Osteoblast (primary cell): Measurements from ENCODE around the gene TRIOBP. TPM values are rescaled to one million over a fixed set of nuclear protein-coding genes. Genes with fewer than 3 reads are reported as not detected.

Source experiments
- DNase-seq: peaks from one replicate; pipeline ENCODE4 v3.0.0; 2011; ENCODE audit warnings: low spot score, mixed read lengths; ENCODE audit not compliant: insufficient read length; ENCODE audit errors: missing footprints
- H2AFZ ChIP-seq: 2 replicates; pipeline ENCODE4 v1.6.0; 2011; ENCODE audit warnings: mild to moderate bottlenecking, low read length
- H3K27ac ChIP-seq: 2 replicates; pipeline ENCODE4 v1.5.1; 2011; ENCODE audit warnings: mild to moderate bottlenecking, low read depth, low read length, moderate library complexity
- H3K27me3 ChIP-seq: 2 replicates; pipeline ENCODE4 v1.6.0; 2012; ENCODE audit warnings: mild to moderate bottlenecking, control low read depth, inconsistent platforms, low read length, moderate library complexity; ENCODE audit not compliant: insufficient read depth
- H3K36me3 ChIP-seq: 2 replicates; pipeline ENCODE4 v1.5.1; 2011; ENCODE audit warnings: mild to moderate bottlenecking, low read length, control low read depth, moderate library complexity; ENCODE audit not compliant: insufficient read depth
- H3K4me1 ChIP-seq: 2 replicates; pipeline ENCODE4 v1.5.1; 2011; ENCODE audit warnings: mild to moderate bottlenecking, low read length, control low read depth, moderate library complexity; ENCODE audit not compliant: insufficient read depth
- H3K4me2 ChIP-seq: 2 replicates; pipeline ENCODE4 v1.6.0; 2011; ENCODE audit warnings: mild to moderate bottlenecking, low read length; ENCODE audit not compliant: insufficient read depth
- H3K4me3 ChIP-seq: fragments of 200-600 bp; sonication (generic); 3 replicates; pipeline ENCODE4 v1.5.1; 2012; ENCODE audit warnings: mild to moderate bottlenecking, low read length, inconsistent platforms; ENCODE audit not compliant: insufficient read depth
- H3K79me2 ChIP-seq: 2 replicates; pipeline ENCODE4 v1.6.0; 2012; ENCODE audit warnings: mild to moderate bottlenecking, low read length, control low read depth, inconsistent platforms; ENCODE audit not compliant: insufficient read depth
- H3K9me3 ChIP-seq: 2 replicates; pipeline ENCODE4 v1.5.1; 2011; ENCODE audit warnings: low read depth, low read length, control low read depth
- H4K20me1 ChIP-seq: 2 replicates; pipeline ENCODE4 v1.6.0; 2012; ENCODE audit warnings: mild to moderate bottlenecking, low read length, control low read depth; ENCODE audit not compliant: insufficient read depth
- CTCF ChIP-seq: IDR thresholded peaks from 2 replicates; pipeline ENCODE4 v1.5.1; 2011; ENCODE audit warnings: mild to moderate bottlenecking, low read depth, low read length, moderate library complexity; ENCODE audit errors: extremely low read depth
- total RNA-seq: library from RNA; depleted of rRNA; stranded (reverse); fragments of >200 nt; gene quantifications from 2 replicates; pipeline ENCODE4 v1.2.3, GENCODE V29; 2012

TRIOBP gene
- total RNA-seq, 1 donor, result 162 TPM

- no peak for DNase-seq
- H3K4me1 ChIP-seq, result no peaks in the 10 kb centered on the region
- TF ChIP-seq CTCF, result no peak
- H3K4me3 ChIP-seq, result no peak overlapping the region
- no peak overlapping the region for H3K4me2 ChIP-seq
- H3K9me3 ChIP-seq, result no peaks in the 10 kb centered on the region
- H3K27ac ChIP-seq, result no peak overlapping the region
- peaks cover 18% of the 10 kb centered on the region for H4K20me1 ChIP-seq
- H3K27me3 ChIP-seq, result no peaks in the 10 kb centered on the region
- peaks cover 86% of the 10 kb centered on the region for H3K36me3 ChIP-seq
- H3K79me2 ChIP-seq, result peaks cover 19% of the 10 kb centered on the region
- H2AFZ ChIP-seq, result no peak overlapping the region
These were observed 66.8 kb downstream of the TRIOBP start for GRCh38 chr22:37763652-37764051.

GRCh38 chr22:37764622-37765021, 67.8 kb downstream of the TRIOBP start:
- Histone ChIP-seq H3K9me3 (no peaks in the 10 kb centered on the region), H3K4me3 (no peak overlapping the region), H2AFZ (no peak overlapping the region), H3K36me3 (peaks cover 86% of the 10 kb centered on the region), H3K79me2 (peaks cover 10% of the 10 kb centered on the region), H3K4me1 (no peaks in the 10 kb centered on the region), H3K4me2 (no peak overlapping the region), H3K27me3 (no peaks in the 10 kb centered on the region), H4K20me1 (peaks cover 18% of the 10 kb centered on the region), H3K27ac (no peak overlapping the region)
- no peak for DNase-seq
- no peak for TF ChIP-seq CTCF

GRCh38 chr22:37765498-37765897, 68.7 kb downstream of the TRIOBP start:
- Histone ChIP-seq H3K9me3 (no peaks in the 10 kb centered on the region), H3K27ac (no peak overlapping the region), H3K79me2 (peaks cover 7% of the 10 kb centered on the region), H3K36me3 (peaks cover 78% of the 10 kb centered on the region), H3K4me3 (no peak overlapping the region), H2AFZ (no peak overlapping the region), H3K27me3 (no peaks in the 10 kb centered on the region), H3K4me1 (no peaks in the 10 kb centered on the region), H3K4me2 (no peak overlapping the region), H4K20me1 (peaks cover 18% of the 10 kb centered on the region)
- no peak for DNase-seq
- no peak for TF ChIP-seq CTCF

- no peak for TF ChIP-seq CTCF
- peaks cover 77% of the 10 kb centered on the region for H3K36me3 ChIP-seq
These were observed 69.2 kb downstream of the TRIOBP start for GRCh38 chr22:37765953-37766576.

More at GRCh38 chr22:37765953-37766576, 69.2 kb downstream of the TRIOBP start:
- no peak overlapping the region for H3K4me3 ChIP-seq
- no peak overlapping the region for H3K4me2 ChIP-seq
- no peaks in the 10 kb centered on the region for H3K4me1 ChIP-seq
- no peak for DNase-seq
- H3K9me3 ChIP-seq, result no peaks in the 10 kb centered on the region
- no peaks in the 10 kb centered on the region for H3K27me3 ChIP-seq
- no peak overlapping the region for H2AFZ ChIP-seq
- H3K27ac ChIP-seq, result no peak overlapping the region
- H4K20me1 ChIP-seq, result peaks cover 15% of the 10 kb centered on the region
- H3K79me2 ChIP-seq, result peaks cover 4% of the 10 kb centered on the region
